Stimulated activated CD8-positive, alpha-beta memory T cell treated with anti-CD3 and anti-CD28 coated beads, Interleukin-4, amount 100 ng/mL, for 4 hours (primary cell): ENCODE data around the gene ATP13A5.

Experiments used
- DNase-seq, 2 donors: peaks; one replicate each; pipeline ENCODE4 v3.0.0-alpha.2; 2020; ENCODE audit warnings: low read depth in 2 of 2, low spot score in 1 of 2

ATP13A5 gene

GRCh38 chr3:193262707-193263106 lies 115.8 kb downstream of the ATP13A5 start:
- no peak for DNase-seq

GRCh38 chr3:193261970-193262369 lies 116.6 kb downstream of the ATP13A5 start:
- no peak for DNase-seq

GRCh38 chr3:193253986-193254660 lies 124.4 kb downstream of the ATP13A5 start:
- DNase-seq, result no peak

- no peak for DNase-seq
Observed at GRCh38 chr3:193250492-193250891, 128.1 kb downstream of the ATP13A5 start.

GRCh38 chr3:193248848-193249468 lies 129.6 kb downstream of the ATP13A5 start:
- DNase-seq, result no peak

GRCh38 chr3:193243571-193243970 lies 135.0 kb downstream of the ATP13A5 start:
- DNase-seq, result no peak

GRCh38 chr3:193241716-193242115 lies 136.8 kb downstream of the ATP13A5 start:
- DNase-seq, result no peak

- no peak for DNase-seq
Observed at GRCh38 chr3:193240850-193241706, 137.5 kb downstream of the ATP13A5 start, which contains the start of gene PLAAT1. TSS of gene PLAAT1 (plus strand) at chr3:193241222. CDS start at chr3:193255651, 14,429 bp downstream.

GRCh38 chr3:193240436-193240849 lies 138.1 kb downstream of the ATP13A5 start:
- DNase-seq, result no peak

- DNase-seq, result no peak
Observed at GRCh38 chr3:193237030-193237429, 141.5 kb downstream of the ATP13A5 start.

- no peak for DNase-seq
Observed at GRCh38 chr3:193236599-193236998, 142.0 kb downstream of the ATP13A5 start.

GRCh38 chr3:193231201-193231600 lies 147.4 kb downstream of the ATP13A5 start:
- DNase-seq, result no peak

- no peak for DNase-seq
Observed at GRCh38 chr3:193230610-193231009, 147.9 kb downstream of the ATP13A5 start.

GRCh38 chr3:193229851-193230420 lies 148.6 kb downstream of the ATP13A5 start:
- no peak for DNase-seq

GRCh38 chr3:193228206-193228605 lies 150.3 kb downstream of the ATP13A5 start:
- DNase-seq, result no peak

- DNase-seq, result no peak
Observed at GRCh38 chr3:193225302-193226125, 153.0 kb downstream of the ATP13A5 start.
